Midbrain (tissue), 1 donor: Measurements from ENCODE around the gene PISD.
A peak's percentile ranks its signal among the peaks of the same experiment; 100 is the strongest.

Experiments used
- DNase-seq: peaks from one replicate; lab custom pipeline; 2025; lab: John Stamatoyannopoulos, UW

The PISD gene

DNA sequence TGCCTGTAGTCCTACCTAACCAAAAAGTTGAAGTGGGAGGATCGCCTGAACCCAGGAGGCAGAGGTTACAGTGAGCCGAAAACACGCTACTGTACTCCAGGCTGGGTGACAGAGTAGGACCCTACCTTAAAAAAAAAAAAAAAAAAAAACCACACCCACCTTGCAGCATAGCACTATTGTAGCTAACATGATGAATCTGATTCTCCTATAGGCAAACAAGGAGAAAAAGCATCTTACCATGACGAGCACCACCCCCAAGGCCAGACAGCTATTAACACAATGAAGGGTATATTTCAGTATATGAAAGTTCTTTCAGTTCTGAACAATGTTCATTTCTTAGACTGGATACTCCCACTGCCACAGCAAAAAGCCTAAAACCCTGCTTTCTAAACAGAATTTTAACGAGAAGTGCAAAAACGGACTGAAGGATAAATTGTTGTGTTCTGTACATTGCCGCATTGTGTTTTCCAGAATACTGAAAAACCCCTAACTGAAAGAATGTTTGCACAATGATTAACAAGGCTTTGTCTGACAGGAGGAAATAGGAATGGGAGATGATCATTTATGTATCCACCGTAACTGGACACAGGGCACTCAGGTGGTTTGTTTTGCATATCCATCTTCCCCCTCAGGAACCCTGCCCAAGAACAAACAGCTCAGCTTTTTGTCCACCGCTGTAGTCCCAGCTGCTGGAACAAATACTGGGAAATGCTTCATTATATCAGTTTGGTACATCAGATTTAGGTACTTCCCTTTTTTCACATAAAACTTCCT lies 8.9 kb downstream of the PISD start:
- no peak for DNase-seq

DNA sequence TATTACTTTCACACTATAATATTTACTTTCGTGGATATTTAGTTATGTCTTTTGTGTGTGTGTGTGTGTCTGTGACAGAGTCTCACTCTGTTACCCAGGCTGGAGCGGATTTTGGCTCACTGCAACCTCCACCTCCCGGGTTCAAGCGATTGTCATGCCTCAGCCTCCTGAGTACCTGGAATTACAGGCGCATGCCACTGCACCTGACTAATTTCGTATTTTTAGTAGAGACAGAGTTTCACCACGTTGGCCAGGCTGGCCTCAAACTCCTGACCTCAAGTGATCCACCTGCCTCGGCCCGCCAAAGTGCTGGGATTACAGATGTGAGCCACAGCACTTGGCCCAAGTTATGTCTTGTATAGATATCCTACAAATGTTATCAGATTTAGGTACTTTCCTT lies 9.9 kb downstream of the PISD start:
- no peak for DNase-seq

DNA sequence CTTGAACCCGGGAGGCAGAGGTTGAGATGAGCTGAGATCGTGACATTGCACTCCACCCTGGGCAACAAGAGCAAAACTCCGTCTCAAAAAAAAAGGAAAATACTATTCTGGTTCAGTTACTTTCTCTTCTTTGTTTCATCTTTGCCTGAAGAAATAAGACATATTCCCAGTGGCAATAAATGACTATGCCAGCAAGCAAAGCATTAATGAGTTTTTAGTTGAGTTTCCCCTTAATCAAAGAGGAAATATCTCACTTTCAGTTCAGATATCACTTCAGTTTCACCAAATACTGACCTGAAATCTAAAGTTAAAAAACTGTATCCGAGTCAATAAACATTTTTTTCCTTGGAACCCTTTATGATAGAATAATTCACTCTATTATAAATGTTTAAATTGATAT lies 10.4 kb downstream of the PISD start:
- no peak for DNase-seq

DNA sequence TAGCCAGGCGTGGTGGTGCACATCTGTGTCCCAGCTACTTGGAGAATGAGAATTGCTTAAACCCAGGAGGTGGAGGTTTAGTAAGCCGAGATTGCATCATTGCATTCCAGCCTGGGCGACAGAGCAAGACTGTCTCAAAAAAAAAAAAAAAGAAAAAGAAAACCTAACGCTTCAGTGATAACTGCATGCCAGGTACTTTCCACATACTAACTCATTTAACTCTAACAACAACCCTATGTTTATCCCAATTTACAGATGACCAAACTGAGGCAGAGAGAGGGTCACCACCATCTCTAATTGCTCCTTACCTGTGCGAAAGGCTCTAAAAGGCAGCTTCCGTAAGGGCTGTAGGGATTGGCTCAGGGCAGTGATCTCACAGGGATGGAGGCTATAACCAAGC lies 11.6 kb downstream of the PISD start:
- DNase-seq, result no peak

DNA sequence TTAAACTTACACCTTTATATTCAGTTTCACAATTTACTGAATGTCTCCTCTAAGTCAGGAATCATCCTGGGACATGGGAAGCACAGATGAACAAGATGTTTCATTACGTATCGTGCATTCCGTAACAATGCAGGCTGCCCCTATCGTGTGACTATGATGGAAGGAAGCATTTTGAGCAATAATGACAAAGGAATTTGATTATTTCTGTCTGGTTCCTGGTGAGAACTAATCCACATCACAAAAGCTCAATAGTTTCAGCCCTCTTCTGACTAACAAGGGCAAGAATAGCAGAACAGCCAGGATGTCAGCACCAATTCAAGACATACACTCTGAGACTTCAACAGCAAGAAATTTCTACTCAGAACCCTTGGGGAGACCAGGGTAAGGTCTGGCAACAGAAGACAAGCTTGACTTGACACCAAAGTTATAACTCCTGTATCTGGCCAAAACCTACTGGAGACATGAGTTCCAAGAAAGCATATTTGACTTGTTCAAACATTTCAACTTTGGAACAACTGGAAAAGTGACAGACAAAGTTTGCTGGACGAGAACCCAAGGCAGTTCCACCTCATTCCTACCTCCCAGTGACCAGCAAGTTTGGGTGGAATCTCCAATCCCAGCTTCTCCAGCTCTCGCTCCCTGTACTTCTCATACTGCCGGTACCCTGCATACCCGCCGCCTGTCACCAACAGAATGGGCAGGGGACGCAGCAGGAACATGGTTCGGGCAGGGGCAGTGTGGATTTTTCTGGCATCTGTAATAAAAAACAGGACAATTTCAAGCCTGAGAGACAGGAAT lies 14.3 kb downstream of the PISD start:
- no peak for DNase-seq

DNA sequence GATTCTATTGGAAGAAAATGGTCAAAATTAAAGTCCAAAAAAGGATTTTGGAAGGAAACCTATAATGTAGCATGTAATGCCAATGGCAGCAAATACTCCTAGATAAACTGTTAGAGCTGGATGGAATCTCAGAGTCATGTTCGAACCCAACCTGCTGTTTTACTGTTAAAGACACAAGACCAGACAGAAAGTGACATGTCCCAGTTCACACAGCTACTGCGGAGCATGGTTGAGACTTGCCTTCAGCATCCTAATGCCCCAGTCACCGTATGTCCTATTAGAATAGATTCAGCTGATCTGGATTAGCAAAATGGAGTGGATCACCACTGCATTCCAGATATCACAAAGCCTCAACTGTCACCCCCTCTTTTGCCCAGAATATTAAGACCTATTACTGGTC lies 14.9 kb downstream of the PISD start:
- DNase-seq, result no peak

DNA sequence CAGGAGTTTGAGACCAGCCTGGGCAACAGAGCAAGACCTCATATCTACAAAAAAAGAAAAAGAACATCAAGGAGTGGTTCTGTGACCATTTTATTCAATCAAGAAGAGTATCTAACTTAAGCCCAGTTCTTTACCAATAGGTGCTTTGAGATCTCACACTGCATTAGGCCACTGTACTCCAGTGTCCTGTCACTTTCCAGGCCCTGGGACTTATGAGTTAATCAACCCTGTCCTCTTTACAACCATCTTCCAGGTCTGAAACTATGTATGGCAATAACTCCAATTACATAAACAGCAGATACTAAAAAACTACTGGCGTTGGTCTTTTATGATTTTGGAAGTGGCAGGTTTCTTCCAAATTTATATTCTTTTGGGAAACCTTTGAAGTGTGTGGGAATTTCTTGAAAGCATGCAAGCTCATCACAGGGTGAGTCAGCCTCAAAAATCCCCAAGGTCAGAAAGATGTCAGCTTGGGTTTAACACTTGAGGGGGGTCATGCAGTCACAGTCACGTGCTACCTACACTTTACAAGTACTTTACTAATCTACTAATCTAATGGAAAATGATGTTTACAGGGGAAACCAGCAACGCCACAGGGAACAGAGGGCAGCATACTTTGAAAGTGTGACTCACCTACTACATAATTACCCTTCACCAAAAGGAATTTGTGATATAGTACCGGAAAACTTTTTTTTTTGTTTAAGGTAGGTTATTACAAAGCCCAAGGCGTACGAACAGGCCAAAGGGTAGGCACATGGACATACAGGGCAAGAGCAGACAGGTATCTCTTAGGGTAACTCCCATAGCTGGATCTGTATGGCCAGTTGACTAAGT lies 15.6 kb downstream of the PISD start:
- DNase-seq, result no peak

DNA sequence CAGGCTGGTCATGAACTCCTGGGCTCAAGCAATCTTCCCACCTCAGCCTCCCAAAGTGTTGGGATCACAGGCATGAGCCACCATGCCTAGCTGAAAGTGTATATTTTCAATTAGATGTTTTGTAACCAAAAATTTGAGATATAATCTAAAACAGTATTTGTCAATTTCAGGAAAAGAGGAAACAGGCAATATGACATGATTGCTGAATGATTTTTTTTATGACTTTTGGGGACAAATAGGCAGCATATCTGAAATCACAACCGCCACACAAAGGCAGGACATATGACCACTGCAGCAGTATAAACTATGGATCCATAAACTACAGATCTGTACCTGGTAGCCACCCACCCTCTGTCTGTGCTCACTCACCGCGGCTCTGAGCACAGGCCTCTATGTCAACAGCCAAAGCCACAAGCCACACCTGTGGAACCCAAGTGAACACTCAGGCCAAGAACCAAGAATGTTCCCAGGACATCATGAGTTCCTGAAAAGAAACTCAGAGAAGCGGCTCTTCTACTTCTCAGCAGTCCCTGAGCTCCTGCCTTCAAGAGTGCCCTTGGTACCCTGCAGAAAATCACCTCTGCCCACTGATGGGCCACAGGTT lies 22.5 kb downstream of the PISD start:
- DNase-seq, result no peak

DNA sequence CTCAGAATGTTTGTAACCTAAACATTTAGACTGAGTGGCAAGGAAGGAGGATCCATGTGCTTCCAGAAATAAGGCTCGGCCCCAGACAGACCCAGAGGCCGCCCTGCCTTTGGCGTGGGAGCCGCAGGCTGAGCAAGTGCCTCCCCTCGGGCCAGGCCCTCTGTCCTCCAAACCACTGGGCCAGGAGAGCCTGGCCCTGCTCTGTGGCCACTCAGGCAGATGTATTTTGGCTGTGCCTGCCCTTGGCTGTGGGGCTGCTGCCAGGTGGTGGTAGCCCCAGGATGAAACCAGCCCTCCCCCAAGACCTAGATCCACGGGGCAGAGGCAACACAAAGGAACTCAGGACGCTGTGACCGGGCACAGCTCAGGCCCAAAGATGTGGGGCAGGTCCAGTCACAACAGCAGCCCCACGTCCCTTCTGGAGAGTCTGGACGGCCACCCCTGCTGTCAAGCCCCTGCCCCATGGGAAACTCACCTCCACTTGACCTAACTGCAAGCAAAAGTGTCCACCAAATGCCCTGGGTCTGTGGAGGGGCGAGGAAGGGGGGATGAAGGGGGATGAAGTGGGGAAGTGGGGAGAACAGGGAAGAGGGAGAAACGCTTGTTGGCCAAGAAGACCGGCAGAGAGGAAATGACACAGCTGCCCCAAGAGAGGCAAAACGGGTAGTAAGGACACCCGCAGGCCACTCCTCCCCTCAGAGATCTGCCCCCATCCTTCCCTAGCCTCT lies 24.0 kb downstream of the PISD start:
- DNase-seq, result peak; percentile 12

DNA sequence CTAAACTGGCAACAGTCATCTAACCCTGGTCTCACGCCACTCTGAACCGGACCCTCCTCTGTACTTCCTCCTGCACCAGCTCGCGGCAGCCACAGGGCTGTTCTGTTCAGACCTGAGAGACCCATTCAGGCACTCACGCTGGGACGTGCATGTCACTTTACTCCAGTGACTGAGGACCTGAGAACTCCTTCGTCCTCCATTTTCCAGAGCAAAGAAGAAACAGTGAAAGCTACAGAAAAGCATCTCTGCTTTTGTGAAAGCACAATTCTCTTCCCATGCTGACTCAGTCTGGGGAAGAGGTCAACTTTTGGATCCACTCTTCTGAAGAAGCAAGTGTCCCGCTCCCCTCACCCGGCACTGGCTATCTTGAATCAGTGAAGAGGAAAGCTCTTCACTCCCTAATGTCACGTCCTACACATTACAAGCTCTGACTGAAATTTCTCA lies 24.5 kb downstream of the PISD start:
- DNase-seq, result no peak

DNA sequence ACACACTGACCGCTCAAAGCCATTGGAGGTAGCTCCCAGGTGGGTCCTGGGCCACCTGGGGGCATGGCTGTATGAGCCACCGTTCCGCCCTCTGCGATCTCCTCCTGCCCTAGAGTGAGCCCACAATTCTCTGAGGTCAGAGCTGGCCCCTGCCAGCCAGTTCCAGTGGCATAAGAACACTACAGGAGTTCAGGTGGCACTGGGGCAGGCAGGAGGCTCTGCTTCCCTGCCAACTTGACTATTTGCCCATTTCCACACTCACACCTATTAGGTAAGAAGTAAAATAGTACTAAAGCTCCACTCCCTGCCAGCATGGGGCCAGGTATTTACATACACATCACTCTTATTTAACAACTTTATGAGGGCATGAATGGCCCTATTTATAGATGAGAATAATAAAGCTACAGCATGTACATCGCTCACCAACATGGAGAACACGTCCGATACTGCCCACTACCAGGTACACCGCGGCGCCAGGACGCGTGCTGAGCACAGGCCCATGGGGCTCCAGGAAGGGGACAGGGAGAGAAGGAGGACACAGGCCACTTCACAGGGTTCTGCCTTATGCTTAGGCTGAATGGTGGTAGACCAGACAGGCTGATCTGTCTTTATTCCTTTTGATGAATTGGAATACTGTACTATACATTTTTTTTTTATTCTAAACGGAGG lies 26.2 kb downstream of the PISD start:
- no peak for DNase-seq

DNA sequence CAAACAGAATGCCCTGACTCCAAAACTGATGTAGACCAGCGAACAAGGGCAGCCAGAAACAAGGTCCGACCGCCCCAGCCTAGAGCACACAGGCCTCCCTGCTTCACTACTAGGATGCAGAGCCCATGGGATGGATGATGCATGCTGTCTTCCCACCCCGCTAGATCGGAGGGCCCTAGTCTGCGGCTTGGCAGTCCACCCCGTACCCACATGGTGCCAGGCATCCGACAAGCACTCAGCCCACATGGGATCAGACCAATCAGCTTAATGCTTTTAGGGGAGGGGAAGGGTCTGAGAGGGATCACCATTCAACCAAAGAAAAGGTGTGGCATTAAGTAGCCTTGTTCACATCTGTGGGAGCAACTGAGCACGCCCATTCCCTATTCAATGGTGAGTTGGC lies 30.6 kb downstream of the PISD start:
- DNase-seq, result no peak

DNA sequence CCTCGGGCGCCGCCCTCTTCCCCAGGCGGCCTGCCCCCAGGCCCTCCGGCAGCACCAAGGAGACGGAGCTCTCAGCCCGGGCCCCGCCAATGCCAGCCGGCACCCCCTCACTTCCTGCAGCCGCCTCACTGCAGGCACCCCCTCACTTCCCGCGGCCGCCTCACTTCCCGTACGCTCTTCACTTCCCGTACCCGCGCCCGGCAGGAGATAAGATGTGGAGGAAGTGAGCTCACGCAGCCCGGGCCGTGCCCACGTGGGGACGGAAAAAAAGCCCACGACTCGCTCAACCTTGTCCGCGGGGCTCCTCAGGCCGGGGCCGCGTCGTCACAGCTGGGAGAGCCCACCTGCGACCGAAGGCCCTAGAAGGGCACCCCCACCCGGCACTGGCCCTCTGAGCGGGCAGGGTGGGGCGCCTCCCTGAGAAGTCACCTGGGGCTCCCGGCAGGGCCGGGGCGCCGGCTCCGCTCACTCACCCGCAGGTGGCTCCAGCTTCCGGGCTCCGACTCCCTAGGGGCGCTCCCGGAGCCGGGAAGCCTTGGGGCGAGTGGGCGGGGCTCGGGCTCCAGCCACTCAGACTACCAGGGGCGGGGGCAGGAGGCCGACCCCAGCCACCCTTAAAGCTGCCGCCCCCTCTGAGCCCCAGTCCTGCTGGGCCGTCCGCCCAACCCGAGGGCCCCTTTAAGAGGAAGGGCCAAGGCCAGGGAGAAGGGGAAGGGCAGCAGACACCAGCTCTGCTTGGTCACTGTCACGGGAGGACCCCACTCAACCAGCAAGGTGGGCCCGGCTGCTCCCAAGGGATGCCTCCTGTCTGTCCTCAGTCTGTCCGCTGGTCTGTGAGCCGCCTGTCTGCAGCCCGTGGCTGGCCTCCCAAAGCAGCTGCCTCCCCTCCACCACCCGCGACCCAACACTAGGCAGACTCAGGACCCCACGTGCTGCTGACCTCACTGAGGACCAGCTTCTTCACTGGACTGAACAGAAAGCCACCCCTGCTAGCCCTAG lies 31.4 kb downstream of the PISD start:
- DNase-seq, result peak; percentile 45

DNA sequence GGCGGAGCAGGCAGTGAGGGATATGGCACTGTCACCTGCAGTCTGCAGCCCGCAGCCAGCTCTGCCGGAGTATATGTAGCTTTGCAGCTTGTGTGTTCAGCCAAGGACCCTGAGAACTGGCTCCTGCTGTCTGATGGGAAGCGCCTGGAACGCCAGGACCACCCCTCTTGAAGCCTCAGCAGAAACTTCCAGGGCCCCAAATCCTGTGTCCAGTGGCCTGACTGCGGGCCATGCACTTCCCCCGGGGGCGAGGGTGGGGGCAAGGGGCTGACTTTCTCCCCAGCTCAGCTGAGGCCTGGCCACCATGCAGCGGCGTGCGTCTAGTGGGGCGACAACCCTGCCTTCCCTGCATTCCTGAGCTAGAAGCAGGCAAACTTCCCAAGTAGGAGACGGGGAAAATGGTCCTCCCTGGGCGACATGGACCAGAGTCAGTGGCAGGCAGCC lies 32.3 kb downstream of the PISD start:
- no peak for DNase-seq

DNA sequence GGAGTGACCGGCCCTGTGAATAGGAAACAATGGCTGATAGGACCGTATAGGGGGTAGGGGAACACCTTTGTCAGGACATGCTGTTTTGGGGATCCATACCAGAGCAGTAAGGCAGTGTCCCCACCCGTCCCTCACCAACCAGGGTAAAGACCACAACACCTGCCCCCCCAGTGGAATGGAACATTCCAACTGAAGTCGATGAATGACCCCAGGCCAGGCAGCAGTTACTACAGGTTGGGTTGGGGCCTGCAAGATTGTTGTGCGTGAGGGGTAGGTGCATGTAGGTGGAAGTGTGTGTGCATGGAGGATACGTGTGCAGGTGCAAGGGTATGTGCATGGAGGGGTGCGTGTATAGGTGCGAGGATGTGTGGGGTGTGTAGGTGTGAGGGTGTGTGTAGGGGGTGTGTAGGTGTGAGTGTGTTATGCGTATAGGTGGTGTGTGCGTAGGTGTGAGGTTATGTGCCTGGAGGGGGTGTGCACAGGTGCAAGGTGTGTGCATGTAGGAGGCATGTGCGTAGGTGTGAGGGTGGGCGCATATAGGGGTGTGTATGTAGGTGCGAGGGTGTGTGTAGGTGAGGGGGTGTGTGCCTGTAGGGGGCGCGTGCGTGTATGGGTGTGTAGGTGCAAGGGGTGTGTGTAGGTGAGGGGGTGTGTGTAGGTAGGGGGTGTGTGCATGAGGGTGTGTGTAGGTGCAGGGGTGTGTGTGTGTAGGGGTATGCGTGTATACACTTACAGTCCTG lies 32.9 kb downstream of the PISD start:
- DNase-seq, result no peak

DNA sequence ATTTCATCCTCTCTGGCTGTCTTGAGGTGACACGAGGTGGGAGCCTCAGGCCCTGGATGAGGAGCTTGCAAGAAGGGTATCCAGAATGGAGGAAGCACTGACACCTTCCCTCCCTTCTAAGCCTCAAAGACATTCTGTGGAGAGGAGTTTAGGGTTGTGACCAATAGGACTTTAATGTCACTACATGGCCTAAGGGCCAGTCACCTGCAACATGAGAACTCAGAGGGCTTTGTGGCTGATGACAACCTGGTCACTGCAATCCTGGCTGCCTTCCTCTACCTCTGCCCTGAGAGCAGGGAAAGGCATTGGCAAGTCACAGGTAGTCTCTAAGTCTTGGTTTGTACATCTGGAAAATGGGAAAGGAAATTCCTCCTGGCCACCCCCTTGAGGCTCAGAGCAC lies 33.7 kb downstream of the PISD start:
- no peak for DNase-seq

DNA sequence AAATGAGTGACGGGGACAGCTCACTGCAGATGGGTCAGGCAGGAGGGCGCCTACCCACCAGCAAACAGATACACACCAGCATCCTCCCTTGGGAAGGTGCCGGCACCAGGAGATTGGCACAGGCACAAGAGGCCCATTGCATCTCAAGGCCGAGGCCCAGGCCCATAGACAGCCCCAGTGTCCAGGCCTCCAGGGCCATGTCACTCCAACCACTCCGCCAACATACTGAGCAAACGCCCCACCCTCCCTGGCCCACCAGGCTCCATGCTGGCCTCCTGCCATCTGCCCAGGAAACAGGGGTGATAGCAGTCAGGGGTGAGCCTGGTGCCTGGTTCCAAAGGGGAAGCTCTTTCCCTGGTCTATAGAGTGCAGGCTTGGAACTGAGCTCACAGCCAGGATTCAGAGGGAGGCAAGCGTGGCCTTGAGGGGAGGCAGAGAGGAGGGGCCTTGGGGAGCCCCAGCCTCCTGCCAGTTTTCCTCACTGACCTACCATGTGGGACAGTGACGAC lies 34.7 kb downstream of the PISD start:
- no peak for DNase-seq

DNA sequence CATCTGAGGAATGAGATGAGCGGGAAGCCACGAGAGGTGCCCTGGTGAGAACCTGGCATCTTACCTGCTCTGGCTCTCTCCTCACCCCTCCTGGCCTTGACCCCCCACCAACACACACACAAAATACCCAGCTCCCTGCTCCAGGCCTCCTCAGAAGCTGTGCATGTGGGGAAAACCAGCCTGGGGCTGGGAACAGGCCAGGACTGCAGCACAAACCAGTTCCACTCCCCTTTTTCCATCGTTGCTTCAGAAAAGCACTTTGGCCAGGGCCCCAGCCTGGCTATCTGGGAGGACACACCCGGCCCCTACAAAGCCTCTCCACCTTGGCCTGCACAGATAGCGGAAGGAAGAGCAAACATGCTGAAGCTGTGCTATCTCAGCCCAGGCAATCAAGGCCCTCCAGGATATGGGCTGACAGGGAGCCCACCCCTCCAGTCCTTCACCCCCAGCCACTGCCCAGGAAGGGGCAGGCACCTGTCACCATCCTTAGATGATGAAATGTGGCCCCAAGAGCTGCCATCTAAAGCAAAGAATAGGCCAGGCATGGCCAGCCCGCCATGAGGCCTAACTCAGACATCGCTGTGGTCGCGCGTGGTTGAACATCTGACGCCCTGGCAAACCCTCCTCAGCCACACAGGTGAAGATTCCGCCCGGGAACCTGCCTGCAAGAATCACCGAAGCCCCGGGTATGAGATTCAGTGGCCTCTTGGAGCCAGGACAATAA lies 35.4 kb downstream of the PISD start:
- DNase-seq, result peak; percentile 37
